Activated naive CD4-positive, alpha-beta T cell treated with anti-CD3 and anti-CD28 coated beads, Interleukin-2, amount 10 ng/mL, durations not matched to agents 7 days and 5 days (primary cell): ENCODE data around the gene CCSER1.
"Not testable (repeated sequence)": the region's sequence is repeated elsewhere in the genome, so short reads cannot be mapped to it uniquely, and the experiment has no call there.

ENCODE experiments used
- CTCF ChIA-PET: fragments of 350-600 bp; sonication (Branson Sonifier 250); formaldehyde crosslinking; loops from one replicate; lab custom pipeline; 2021; ENCODE audit warnings: antibody characterized with exemption; lab: Charles Lee
- DNase-seq: peaks from one replicate; pipeline ENCODE4 v3.0.0-alpha.2; 2020
- H3K27ac Mint-ChIP-seq: one replicate; pipeline ENCODE4 v1.8.0; 2021; ENCODE audit warnings: mild to moderate bottlenecking, moderate library complexity, mixed read lengths
- H3K27me3 Mint-ChIP-seq: one replicate; pipeline ENCODE4 v1.8.0; 2021; ENCODE audit warnings: mild to moderate bottlenecking, mixed read lengths
- H3K36me3 Mint-ChIP-seq: one replicate; pipeline ENCODE4 v1.8.0; 2021; ENCODE audit warnings: mixed read lengths
- H3K4me1 Mint-ChIP-seq: one replicate; pipeline ENCODE4 v1.8.0; 2021; ENCODE audit warnings: mixed read lengths
- H3K4me3 Mint-ChIP-seq: one replicate; pipeline ENCODE4 v1.8.0; 2021; ENCODE audit warnings: mild to moderate bottlenecking, moderate library complexity, mixed read lengths
- H3K9me3 Mint-ChIP-seq: one replicate; pipeline ENCODE4 v1.8.0; 2021; ENCODE audit warnings: mixed read lengths

Gene CCSER1

DNA sequence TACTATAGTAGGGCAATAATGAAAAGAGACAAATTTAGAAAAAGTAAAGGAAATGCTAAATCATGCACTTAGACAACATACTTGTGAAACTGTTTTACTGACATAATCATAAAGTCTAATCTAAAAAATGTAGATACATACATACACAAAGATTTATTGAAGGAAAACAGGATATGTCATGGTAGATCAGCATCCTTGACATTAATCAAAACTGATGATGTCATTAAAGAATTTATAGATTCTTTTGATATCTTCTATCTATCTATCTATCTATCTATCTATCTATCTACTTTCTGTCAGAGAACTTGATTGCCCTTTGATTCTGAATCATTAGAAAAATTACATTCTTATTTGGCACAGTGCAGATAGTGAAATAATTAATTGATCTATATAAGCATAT, 311.3 kb downstream of the CCSER1 start:
- Mint-ChIP-seq H3K4me1 (no peaks in the 10 kb centered on the region), H3K4me3 (no peak overlapping the region), H3K36me3 (no peaks in the 10 kb centered on the region), H3K9me3 (no peaks in the 10 kb centered on the region), H3K27ac (no peak overlapping the region), H3K27me3 (no peaks in the 10 kb centered on the region)
- CTCF ChIA-PET: no interaction called here
- no peak for DNase-seq

DNA sequence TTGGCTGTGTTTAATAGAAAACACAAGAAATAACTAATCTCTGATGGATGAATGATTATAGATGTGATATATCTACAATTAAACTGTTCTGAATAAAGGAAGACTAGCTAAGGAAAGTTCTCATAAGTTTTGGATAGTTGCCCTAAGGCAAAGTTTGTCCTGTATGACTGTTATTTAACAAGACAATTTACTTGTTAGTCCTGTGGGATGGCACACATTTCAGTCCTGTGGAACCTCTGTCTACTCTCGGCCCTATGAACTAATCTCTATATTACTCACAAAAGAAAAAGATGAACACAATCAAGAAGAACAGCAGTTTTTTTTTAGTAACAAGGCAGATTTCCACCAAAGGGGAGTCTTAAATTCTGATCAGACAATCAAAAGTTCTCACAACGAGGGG, 314.6 kb downstream of the CCSER1 start:
- Mint-ChIP-seq H3K36me3 (no peaks in the 10 kb centered on the region), H3K27me3 (no peaks in the 10 kb centered on the region), H3K4me1 (no peaks in the 10 kb centered on the region), H3K4me3 (no peak overlapping the region), H3K9me3 (no peaks in the 10 kb centered on the region), H3K27ac (no peak overlapping the region)
- DNase-seq: no peak
- CTCF ChIA-PET: no interaction called here

DNA sequence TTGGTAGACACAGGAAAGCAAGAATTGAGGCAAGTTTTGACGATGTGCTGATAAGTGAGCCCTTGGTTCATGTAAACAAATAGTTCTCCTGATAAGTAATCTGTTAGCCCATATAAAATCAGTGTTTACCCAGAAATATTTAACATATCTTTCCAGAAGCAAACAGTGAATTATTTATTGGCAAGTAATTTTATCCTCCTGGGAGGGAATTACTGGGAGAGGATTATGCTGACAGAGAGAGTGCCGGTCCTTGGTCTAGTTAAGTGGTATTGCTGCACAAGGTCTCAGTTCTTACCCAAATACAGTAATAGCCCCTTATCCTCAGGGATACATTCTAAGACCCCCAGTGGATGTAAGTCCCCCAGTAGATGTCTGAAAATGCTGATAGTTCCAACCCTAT, 315.4 kb downstream of the CCSER1 start:
- Mint-ChIP-seq H3K36me3 (no peaks in the 10 kb centered on the region), H3K9me3 (no peaks in the 10 kb centered on the region), H3K4me1 (no peaks in the 10 kb centered on the region), H3K27ac (no peak overlapping the region), H3K4me3 (no peak overlapping the region), H3K27me3 (no peaks in the 10 kb centered on the region)
- CTCF ChIA-PET: no interaction called here
- no peak for DNase-seq

DNA sequence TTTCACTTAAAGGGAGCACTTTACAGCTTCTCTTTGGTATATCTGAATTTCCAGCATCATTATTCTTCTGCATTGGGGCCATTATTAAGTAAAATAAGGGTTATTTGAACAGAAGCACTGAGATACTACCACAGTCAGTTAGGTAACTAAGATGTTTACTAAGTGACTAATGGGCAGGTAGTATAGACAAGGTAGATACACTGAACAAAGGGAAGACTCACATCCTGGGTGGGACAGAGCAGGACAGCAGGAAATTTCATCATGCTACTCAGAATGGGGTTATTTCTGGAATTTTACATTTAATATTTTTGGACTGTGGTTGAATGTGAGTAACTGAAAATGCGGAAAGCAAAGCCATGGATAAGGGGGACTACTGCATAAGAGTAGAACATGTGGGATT, 316.0 kb downstream of the CCSER1 start:
- CTCF ChIA-PET: no interaction called here
- no peak overlapping the region for H3K27ac Mint-ChIP-seq
- H3K36me3 Mint-ChIP-seq: no peaks in the 10 kb centered on the region
- no peaks in the 10 kb centered on the region for H3K9me3 Mint-ChIP-seq
- H3K4me3 Mint-ChIP-seq: no peak overlapping the region
- H3K4me1 Mint-ChIP-seq: no peaks in the 10 kb centered on the region
- DNase-seq: no peak
- no peaks in the 10 kb centered on the region for H3K27me3 Mint-ChIP-seq

DNA sequence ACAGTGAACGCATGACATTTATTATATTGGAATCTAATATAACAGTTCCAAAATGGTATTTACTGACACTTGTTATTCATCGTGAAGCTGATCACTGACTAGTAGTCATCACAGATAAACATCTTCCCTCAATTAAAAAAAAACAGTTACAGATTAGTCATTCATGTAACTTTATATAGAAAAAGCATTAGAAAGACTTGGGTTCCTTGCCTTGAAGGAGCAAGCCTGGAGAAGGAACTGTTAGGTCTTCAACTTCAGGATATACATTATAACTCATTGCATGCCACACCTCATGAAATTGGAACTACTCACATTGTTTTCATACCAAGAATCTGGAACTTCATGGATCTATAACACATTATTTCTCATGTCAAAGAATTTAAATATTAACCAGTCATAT, 317.7 kb downstream of the CCSER1 start:
- CTCF ChIA-PET: no interaction called here
- Mint-ChIP-seq H3K4me3 (no peak overlapping the region), H3K27ac (no peak overlapping the region), H3K4me1 (no peaks in the 10 kb centered on the region), H3K27me3 (no peaks in the 10 kb centered on the region), H3K9me3 (no peaks in the 10 kb centered on the region), H3K36me3 (no peaks in the 10 kb centered on the region)
- DNase-seq: no peak

DNA sequence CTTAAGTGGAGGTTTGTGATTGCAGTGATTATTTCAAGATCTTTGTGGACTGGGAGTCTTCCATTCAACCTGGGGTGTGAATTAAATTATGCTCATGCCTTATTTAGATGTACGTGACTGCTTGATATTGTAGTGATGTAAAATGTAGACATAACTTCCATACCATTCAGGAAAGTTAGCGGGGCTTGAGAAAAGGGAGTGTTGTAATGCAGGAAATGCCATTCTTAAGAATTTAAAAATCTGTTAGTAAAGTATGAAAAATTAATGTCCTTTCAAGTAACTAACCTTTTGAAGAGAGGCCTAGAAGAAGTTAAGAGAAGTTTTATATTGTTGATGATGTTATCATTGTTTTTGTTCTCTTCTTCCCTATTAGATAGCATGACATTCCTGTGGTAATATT, 318.2 kb downstream of the CCSER1 start:
- no peak overlapping the region for H3K4me3 Mint-ChIP-seq
- H3K9me3 Mint-ChIP-seq: no peaks in the 10 kb centered on the region
- CTCF ChIA-PET: no interaction called here
- no peaks in the 10 kb centered on the region for H3K4me1 Mint-ChIP-seq
- DNase-seq: no peak
- no peaks in the 10 kb centered on the region for H3K36me3 Mint-ChIP-seq
- H3K27ac Mint-ChIP-seq: no peak overlapping the region
- H3K27me3 Mint-ChIP-seq: no peaks in the 10 kb centered on the region

DNA sequence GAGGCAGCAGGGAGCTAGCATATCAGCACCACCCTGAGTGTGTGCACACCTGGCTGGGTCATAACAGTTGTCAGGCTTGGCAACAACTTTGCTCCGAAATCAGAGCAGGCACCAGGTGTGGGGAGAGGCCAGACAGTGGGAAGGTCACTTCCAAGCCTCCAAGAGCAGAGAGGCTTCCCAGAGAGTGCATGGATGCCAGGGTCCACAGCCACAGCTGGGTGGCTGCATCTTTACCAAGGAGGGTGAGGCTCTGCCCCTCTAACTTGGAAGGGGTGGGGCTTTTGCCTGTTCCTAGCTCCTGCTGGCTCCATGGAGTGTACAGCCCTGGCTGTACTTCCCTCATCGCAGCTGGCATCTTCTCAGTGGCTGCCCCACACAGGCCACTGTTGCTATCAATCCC, 322.4 kb downstream of the CCSER1 start:
- CTCF ChIA-PET: no interaction called here
- no peak overlapping the region for H3K27ac Mint-ChIP-seq

DNA sequence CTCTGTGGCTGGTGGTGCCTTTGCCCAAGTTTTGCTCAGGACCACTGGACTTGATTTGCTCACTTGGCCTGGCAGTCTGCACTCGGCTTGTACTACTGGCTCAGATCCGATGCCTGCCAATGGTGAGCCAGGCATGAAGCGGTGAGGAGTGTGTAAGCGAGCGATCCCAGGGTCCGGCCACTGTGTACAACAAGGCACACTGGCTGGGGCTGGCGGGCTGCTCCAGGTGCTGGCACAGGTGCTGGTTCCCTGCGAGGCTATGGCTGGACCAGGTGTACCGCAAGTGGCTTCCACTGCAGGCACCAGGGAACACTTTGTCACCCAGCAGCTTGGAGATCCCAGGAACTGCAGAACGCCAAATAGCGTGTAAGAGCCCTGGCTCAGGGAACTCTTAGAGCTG, 329.7 kb downstream of the CCSER1 start:
- H3K27me3 Mint-ChIP-seq: no peaks in the 10 kb centered on the region
- H3K4me1 Mint-ChIP-seq: no peaks in the 10 kb centered on the region
- no peak for DNase-seq
- H3K36me3 Mint-ChIP-seq: no peaks in the 10 kb centered on the region
- no peak overlapping the region for H3K4me3 Mint-ChIP-seq
- no peak overlapping the region for H3K27ac Mint-ChIP-seq
- H3K9me3 Mint-ChIP-seq: peaks cover 2% of the 10 kb centered on the region
- CTCF ChIA-PET: no interaction called here

More for the DNA sequence above, 322.4 kb downstream of the CCSER1 start:
- Mint-ChIP-seq H3K27me3 (no peaks in the 10 kb centered on the region), H3K36me3 (no peaks in the 10 kb centered on the region), H3K4me1 (no peaks in the 10 kb centered on the region), H3K9me3 (no peaks in the 10 kb centered on the region), H3K4me3 (no peak overlapping the region)
- no peak for DNase-seq

DNA sequence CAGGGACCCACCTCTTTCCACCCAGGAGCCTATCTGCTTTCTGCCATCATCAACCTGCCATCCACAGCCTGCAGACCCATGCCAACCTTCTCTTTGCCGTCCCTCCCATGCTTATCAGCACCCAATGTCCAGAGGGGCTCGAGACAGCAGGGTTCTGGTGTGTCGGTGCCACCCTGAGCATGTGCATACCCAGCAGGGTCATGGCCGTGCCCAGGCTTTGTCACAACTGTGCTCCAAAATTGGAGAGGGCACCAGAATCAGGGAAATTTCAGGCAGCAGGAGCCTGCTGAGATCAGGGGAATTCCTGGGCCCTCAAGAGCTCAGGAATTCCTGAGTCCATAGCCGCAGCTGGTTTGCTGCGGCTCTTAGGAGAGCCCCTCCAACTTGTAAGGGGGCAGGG, 330.6 kb downstream of the CCSER1 start:
- Mint-ChIP-seq H3K4me3 (no peak overlapping the region), H3K27ac (no peak overlapping the region), H3K36me3 (no peaks in the 10 kb centered on the region), H3K27me3 (no peaks in the 10 kb centered on the region), H3K9me3 (peaks cover 2% of the 10 kb centered on the region), H3K4me1 (no peaks in the 10 kb centered on the region)
- CTCF ChIA-PET: no interaction called here
- no peak for DNase-seq

DNA sequence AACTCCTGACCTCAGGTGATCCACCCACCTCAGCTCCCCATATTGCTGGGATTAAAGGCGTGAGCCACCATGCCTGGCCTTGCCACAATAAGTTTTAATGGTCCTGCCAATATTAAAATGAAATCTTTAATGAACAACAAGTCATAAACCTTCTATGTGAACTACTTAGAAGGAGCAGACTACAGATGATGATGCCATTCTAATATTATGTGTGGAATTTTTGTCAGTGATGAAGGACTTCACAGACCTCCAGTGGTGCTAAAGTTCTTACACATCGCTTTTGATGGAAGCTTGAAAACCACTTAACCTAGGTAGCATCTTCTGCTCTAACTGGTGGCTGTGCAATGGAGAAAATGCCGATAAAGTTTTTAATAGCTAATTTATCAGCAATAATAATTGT, 331.4 kb downstream of the CCSER1 start:
- no peaks in the 10 kb centered on the region for H3K36me3 Mint-ChIP-seq
- no peaks in the 10 kb centered on the region for H3K27me3 Mint-ChIP-seq
- H3K4me1 Mint-ChIP-seq: no peaks in the 10 kb centered on the region
- peaks cover 2% of the 10 kb centered on the region for H3K9me3 Mint-ChIP-seq
- H3K4me3 Mint-ChIP-seq: no peak overlapping the region
- CTCF ChIA-PET: no interaction called here
- DNase-seq: no peak
- no peak overlapping the region for H3K27ac Mint-ChIP-seq

DNA sequence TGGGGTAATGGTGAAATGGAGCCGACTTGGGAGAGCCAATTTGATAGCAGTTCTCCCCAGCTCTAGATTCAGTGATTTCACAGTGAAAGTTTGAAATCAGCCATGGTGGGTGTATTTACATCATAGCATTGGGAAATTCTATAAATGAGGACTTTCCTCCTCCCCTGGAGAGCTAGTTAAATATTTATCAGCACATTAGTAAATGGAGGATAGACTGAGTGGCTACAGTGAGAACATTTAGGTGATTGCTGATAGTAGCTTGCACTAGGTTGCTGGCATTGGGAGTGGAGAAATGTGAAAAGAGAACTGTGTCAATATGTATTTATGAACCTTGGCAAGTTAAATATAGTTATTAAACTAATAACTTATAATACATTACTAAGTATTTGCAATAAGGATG, 347.3 kb downstream of the CCSER1 start:
- H3K4me3 Mint-ChIP-seq: no peak overlapping the region
- no peak for DNase-seq
- no peaks in the 10 kb centered on the region for H3K36me3 Mint-ChIP-seq
- no peak overlapping the region for H3K27ac Mint-ChIP-seq
- peaks cover 1% of the 10 kb centered on the region for H3K9me3 Mint-ChIP-seq
- CTCF ChIA-PET: no interaction called here
- H3K4me1 Mint-ChIP-seq: no peaks in the 10 kb centered on the region
- no peaks in the 10 kb centered on the region for H3K27me3 Mint-ChIP-seq

DNA sequence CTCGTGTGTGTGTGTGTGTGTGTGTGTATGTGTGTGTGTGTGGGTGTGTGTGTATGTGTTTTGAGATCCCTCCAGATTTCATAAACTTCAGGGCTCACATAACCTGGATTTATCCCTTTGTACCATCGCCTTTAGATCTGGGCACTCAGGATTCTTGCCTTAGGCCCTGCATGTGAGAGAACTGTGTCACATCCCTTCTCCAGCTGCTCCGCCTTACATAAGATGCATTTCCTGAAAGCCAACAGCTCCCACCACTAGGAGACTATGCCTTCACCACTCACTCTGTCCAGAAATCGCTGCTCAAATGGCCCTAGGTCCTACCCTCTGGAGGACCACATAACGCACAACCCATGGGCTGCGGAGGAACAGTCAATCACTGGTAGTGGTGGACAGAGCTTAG, 348.8 kb downstream of the CCSER1 start:
- Mint-ChIP-seq H3K4me1 (no peaks in the 10 kb centered on the region), H3K27ac (no peak overlapping the region), H3K27me3 (no peaks in the 10 kb centered on the region), H3K36me3 (no peaks in the 10 kb centered on the region), H3K4me3 (no peak overlapping the region), H3K9me3 (peaks cover 5% of the 10 kb centered on the region)
- DNase-seq: no peak
- CTCF ChIA-PET: interaction anchor here (1.2 kb wide), 1 partner anchor 13 kb away, joined by 3 read pairs; no protein-coding TSS in a partner anchor

DNA sequence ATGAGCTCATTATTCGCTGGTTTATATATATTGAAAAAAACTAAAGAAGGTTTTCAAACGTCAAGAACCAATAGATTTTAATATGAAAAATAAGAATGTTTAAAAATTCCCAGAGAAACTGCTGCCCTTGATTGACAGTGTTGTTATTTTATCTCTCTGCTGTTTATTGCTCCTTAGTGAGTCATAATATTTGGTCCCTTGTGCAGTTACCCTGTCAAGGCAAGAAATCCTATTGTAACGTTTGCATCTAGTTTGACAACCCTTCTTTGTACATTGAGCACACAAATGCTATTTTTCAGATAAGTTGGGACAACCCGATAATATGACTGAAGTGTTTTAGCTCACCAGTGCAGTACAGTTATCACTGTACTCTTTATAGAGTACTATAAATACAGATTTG, 349.4 kb downstream of the CCSER1 start:
- H3K27ac Mint-ChIP-seq: no peak overlapping the region
- H3K4me1 Mint-ChIP-seq: no peaks in the 10 kb centered on the region
- CTCF ChIA-PET: interaction anchor here (1.2 kb wide), 1 partner anchor 13 kb away, joined by 3 read pairs; no protein-coding TSS in a partner anchor
- H3K36me3 Mint-ChIP-seq: no peaks in the 10 kb centered on the region
- no peak overlapping the region for H3K4me3 Mint-ChIP-seq
- H3K27me3 Mint-ChIP-seq: no peaks in the 10 kb centered on the region
- DNase-seq: no peak
- peaks cover 6% of the 10 kb centered on the region for H3K9me3 Mint-ChIP-seq

DNA sequence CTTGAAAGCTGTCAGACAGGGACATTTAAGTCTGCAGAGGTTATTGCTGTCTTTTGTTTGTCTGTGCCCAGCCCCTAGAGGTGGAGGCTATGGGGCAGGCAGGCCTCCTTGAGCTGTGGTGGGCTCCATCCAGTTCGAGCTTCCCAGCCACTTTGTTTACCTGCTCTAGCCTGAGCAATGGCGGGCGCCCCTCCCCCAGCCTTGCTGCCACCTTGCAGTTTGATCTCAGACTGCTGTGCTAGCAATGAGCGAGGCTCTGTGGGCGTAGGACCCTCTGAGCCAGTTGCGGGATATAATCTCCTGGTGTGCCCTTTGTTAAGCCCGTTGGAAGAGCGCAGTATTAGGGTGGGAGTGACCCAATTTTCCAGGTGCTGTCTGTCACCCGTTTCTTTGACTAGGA, 357.7 kb downstream of the CCSER1 start:
- H3K27ac Mint-ChIP-seq, H3K9me3 Mint-ChIP-seq, H3K4me3 Mint-ChIP-seq, H3K27me3 Mint-ChIP-seq, H3K4me1 Mint-ChIP-seq, CTCF ChIA-PET, DNase-seq, H3K36me3 Mint-ChIP-seq: not testable (repeated sequence)

DNA sequence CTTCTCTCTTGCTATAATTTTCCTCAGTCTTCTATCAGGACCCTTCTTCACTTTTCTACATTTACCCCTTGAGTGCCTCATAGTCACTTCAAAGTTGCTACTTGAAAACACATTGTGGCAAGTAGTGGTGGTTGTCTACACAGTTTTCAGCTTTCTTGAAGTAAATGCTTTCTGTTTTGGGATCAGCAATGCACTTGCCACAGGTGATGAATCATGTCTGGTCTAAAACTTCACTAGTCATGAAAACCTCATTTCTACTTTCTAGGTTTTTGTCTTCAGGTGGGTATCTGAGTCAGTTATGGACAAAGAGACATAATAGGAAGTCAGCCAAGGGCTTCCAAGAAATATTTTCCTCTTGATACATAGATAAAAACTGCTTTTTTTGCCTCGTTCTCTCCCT, 359.2 kb downstream of the CCSER1 start:
- peaks cover 3% of the 10 kb centered on the region for H3K9me3 Mint-ChIP-seq
- no peak for DNase-seq
- H3K36me3 Mint-ChIP-seq: no peaks in the 10 kb centered on the region
- no peaks in the 10 kb centered on the region for H3K27me3 Mint-ChIP-seq
- CTCF ChIA-PET: no interaction called here
- H3K27ac Mint-ChIP-seq: no peak overlapping the region
- H3K4me1 Mint-ChIP-seq: no peaks in the 10 kb centered on the region
- no peak overlapping the region for H3K4me3 Mint-ChIP-seq

DNA sequence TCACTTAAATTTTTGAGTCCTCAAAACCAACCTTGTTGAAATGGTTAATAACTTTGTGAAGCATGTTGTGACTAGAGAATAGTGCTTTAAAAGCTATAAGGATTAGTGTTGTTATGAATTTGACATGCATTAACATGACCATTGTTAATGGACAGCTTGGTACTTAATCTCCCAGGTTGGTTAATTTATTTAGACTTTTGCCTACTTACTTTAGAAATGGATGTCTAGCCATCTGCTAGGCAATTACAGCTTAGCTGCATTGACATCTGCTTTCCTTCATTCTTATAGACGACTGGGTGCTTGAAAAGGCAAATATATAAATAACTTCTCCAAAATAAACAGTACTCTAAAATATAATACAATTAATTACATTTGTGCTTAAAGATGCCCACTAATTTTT, 368.0 kb downstream of the CCSER1 start:
- CTCF ChIA-PET: no interaction called here
- no peak overlapping the region for H3K4me3 Mint-ChIP-seq
- peaks cover 4% of the 10 kb centered on the region for H3K9me3 Mint-ChIP-seq
- no peaks in the 10 kb centered on the region for H3K27me3 Mint-ChIP-seq
- DNase-seq: no peak
- no peaks in the 10 kb centered on the region for H3K36me3 Mint-ChIP-seq
- H3K27ac Mint-ChIP-seq: no peak overlapping the region
- H3K4me1 Mint-ChIP-seq: no peaks in the 10 kb centered on the region
